HUES64 (cell line): ENCODE results near the gene COPS2.

Experiments
- H3K27ac ChIP-seq: 2 replicates; pipeline ENCODE4 v1.7.0; 2013; ENCODE audit warnings: low read depth, low read length, inconsistent platforms
- H3K27me3 ChIP-seq: 2 replicates; pipeline ENCODE4 v1.6.1; 2013; ENCODE audit warnings: mild to moderate bottlenecking, low read length; ENCODE audit not compliant: insufficient read depth
- H3K36me3 ChIP-seq: 2 replicates; pipeline ENCODE4 v1.6.1; 2013; ENCODE audit warnings: mild to moderate bottlenecking, low read length; ENCODE audit not compliant: insufficient read depth
- H3K4me1 ChIP-seq: 2 replicates; pipeline ENCODE4 v1.6.1; 2013; ENCODE audit warnings: mild to moderate bottlenecking, low read length, moderate library complexity; ENCODE audit not compliant: insufficient read depth
- H3K4me3 ChIP-seq: 2 replicates; pipeline ENCODE4 v1.5.1; 2013; ENCODE audit warnings: mild to moderate bottlenecking, low read length, moderate library complexity
- H3K9ac ChIP-seq: 2 replicates; pipeline ENCODE4 v1.6.1; 2013; ENCODE audit warnings: mild to moderate bottlenecking, low read depth, low read length
- H3K9me3 ChIP-seq: 2 replicates; pipeline ENCODE4 v1.6.1; 2013; ENCODE audit warnings: low read depth, low read length; ENCODE audit not compliant: insufficient read depth
- WGBS: fragments of 150-250, 120-280 bp; methylation state at CpG from one replicate; pipeline ENCODE4 v1.1.7; 2013; ENCODE audit warnings: missing lambda C conversion rate; 5-methylcytosine and 5-hydroxymethylcytosine counted together

COPS2 gene

GRCh38 chr15:49103002-49103401, 52.4 kb downstream of the COPS2 start:
- no peak overlapping the region for H3K9ac ChIP-seq
- no peaks in the 10 kb centered on the region for H3K27me3 ChIP-seq
- no peaks in the 10 kb centered on the region for H3K9me3 ChIP-seq
- H3K4me3 ChIP-seq = no peak overlapping the region
- no peak overlapping the region for H3K27ac ChIP-seq
- no peaks in the 10 kb centered on the region for H3K4me1 ChIP-seq
- H3K36me3 ChIP-seq = no peaks in the 10 kb centered on the region
- 100% methylated on average over 2 of the region's 2 CpGs for WGBS

- Histone ChIP-seq H3K27me3 (no peaks in the 10 kb centered on the region), H3K4me1 (no peaks in the 10 kb centered on the region), H3K4me3 (no peak overlapping the region), H3K36me3 (no peaks in the 10 kb centered on the region), H3K27ac (no peak overlapping the region), H3K9ac (no peak overlapping the region), H3K9me3 (no peaks in the 10 kb centered on the region)
- WGBS = no CpG with 5 or more reads among the region's 2 CpGs
Observed at GRCh38 chr15:49101536-49101935, 53.9 kb downstream of the COPS2 start.

- Histone ChIP-seq H3K27ac (no peak overlapping the region), H3K4me3 (no peak overlapping the region), H3K27me3 (no peaks in the 10 kb centered on the region), H3K9ac (no peak overlapping the region), H3K9me3 (no peaks in the 10 kb centered on the region), H3K36me3 (no peaks in the 10 kb centered on the region), H3K4me1 (no peaks in the 10 kb centered on the region)
Observed at GRCh38 chr15:49096090-49096750, 59.2 kb downstream of the COPS2 start.

GRCh38 chr15:49094923-49095322, 60.5 kb downstream of the COPS2 start:
- Histone ChIP-seq H3K9ac (no peak overlapping the region), H3K36me3 (no peaks in the 10 kb centered on the region), H3K27ac (no peak overlapping the region), H3K4me1 (no peaks in the 10 kb centered on the region), H3K27me3 (no peaks in the 10 kb centered on the region), H3K9me3 (no peaks in the 10 kb centered on the region), H3K4me3 (no peak overlapping the region)
- 93% methylated on average over 1 of the region's 1 CpG for WGBS

- no peaks in the 10 kb centered on the region for H3K4me1 ChIP-seq
- no peak overlapping the region for H3K9ac ChIP-seq
- H3K9me3 ChIP-seq = no peaks in the 10 kb centered on the region
- H3K27ac ChIP-seq = no peak overlapping the region
- no peaks in the 10 kb centered on the region for H3K36me3 ChIP-seq
- no peaks in the 10 kb centered on the region for H3K27me3 ChIP-seq
- no peak overlapping the region for H3K4me3 ChIP-seq
- WGBS = 94% methylated on average over 4 of the region's 4 CpGs
Observed at GRCh38 chr15:49093252-49094105, 61.9 kb downstream of the COPS2 start.

- Histone ChIP-seq H3K4me1 (no peaks in the 10 kb centered on the region), H3K4me3 (no peak overlapping the region), H3K9ac (no peak overlapping the region), H3K9me3 (no peaks in the 10 kb centered on the region), H3K27ac (no peak overlapping the region), H3K36me3 (no peaks in the 10 kb centered on the region), H3K27me3 (no peaks in the 10 kb centered on the region)
- WGBS = 92% methylated on average over 4 of the region's 4 CpGs
Observed at GRCh38 chr15:49088996-49089395, 66.4 kb downstream of the COPS2 start.

GRCh38 chr15:49085696-49086459, 69.5 kb downstream of the COPS2 start:
- no peaks in the 10 kb centered on the region for H3K27me3 ChIP-seq
- H3K9ac ChIP-seq = no peak overlapping the region
- H3K9me3 ChIP-seq = no peaks in the 10 kb centered on the region
- no peak overlapping the region for H3K4me3 ChIP-seq
- 90% methylated on average over 5 of the region's 5 CpGs for WGBS
- H3K36me3 ChIP-seq = no peaks in the 10 kb centered on the region
- H3K4me1 ChIP-seq = no peaks in the 10 kb centered on the region
- no peak overlapping the region for H3K27ac ChIP-seq

GRCh38 chr15:49084285-49084570, 71.2 kb downstream of the COPS2 start:
- Histone ChIP-seq H3K27me3 (no peaks in the 10 kb centered on the region), H3K36me3 (no peaks in the 10 kb centered on the region), H3K4me3 (no peak overlapping the region), H3K27ac (no peak overlapping the region), H3K9ac (no peak overlapping the region), H3K4me1 (no peaks in the 10 kb centered on the region), H3K9me3 (no peaks in the 10 kb centered on the region)
- WGBS = 95% methylated on average over 3 of the region's 3 CpGs

GRCh38 chr15:49083401-49084284, 71.8 kb downstream of the COPS2 start:
- H3K4me1 ChIP-seq = no peaks in the 10 kb centered on the region
- no peaks in the 10 kb centered on the region for H3K27me3 ChIP-seq
- H3K4me3 ChIP-seq = no peak overlapping the region
- 95% methylated on average over 5 of the region's 5 CpGs for WGBS
- H3K9ac ChIP-seq = no peak overlapping the region
- no peaks in the 10 kb centered on the region for H3K9me3 ChIP-seq
- no peaks in the 10 kb centered on the region for H3K36me3 ChIP-seq
- H3K27ac ChIP-seq = no peak overlapping the region

GRCh38 chr15:49082960-49083359, 72.4 kb downstream of the COPS2 start:
- Histone ChIP-seq H3K36me3 (no peaks in the 10 kb centered on the region), H3K4me1 (no peaks in the 10 kb centered on the region), H3K27me3 (no peaks in the 10 kb centered on the region), H3K9ac (no peak overlapping the region), H3K27ac (no peak overlapping the region), H3K9me3 (no peaks in the 10 kb centered on the region), H3K4me3 (no peak overlapping the region)
- WGBS = 100% methylated on average over 1 of the region's 1 CpG
